Dermis microvascular lymphatic vessel endothelial cell (primary cell): Measurements from ENCODE around the gene RPA4. TPM values are rescaled to one million over a fixed set of nuclear protein-coding genes. Genes with fewer than 3 reads are reported as not detected.
"Not testable (repeated sequence)": the region's sequence is repeated elsewhere in the genome, so short reads cannot be mapped to it uniquely, and the experiment has no call there.

ENCODE experiments used
- DNase-seq, 2 donors: peaks; one replicate each; pipeline versions ENCODE4 v3.0.0 to v3.0.0-alpha.2; 2010; ENCODE audit warnings: low read depth in 2 of 2
- total RNA-seq: library from RNA; depleted of rRNA; stranded (reverse); fragments of >200 nt; gene quantifications from 2 replicates; pipeline ENCODE4 v1.2.1, GENCODE V29; 2014

RPA4 gene, protein sequence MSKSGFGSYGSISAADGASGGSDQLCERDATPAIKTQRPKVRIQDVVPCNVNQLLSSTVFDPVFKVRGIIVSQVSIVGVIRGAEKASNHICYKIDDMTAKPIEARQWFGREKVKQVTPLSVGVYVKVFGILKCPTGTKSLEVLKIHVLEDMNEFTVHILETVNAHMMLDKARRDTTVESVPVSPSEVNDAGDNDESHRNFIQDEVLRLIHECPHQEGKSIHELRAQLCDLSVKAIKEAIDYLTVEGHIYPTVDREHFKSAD
- total RNA-seq: 0.89 and 0.90 TPM in 2 replicates

DNA sequence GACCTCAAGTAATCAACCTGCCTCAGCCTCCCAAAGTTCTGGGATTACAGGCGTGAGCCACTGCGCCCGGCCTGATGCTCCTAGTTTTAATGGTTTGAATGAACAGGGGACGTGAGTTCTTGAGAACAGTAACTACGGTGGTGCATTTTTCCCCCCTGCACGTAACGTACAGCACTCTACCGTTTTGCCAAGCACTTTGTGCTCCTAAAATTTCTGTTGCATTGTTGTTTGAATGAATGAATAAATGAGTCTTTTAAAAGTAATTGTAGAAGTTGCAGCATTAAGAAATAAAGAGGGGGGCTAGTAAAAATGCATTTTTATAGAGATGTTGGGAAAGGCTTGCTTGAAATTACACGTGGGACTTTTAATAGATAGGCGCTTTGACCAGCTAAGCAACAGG, at the start of gene RPA4:
TSS of gene RPA4 (plus strand) at position 301 of the 400 bp plus-strand sequence. CDS start 403 bp downstream, outside the sequence.
- DNase-seq: no peak

DNA sequence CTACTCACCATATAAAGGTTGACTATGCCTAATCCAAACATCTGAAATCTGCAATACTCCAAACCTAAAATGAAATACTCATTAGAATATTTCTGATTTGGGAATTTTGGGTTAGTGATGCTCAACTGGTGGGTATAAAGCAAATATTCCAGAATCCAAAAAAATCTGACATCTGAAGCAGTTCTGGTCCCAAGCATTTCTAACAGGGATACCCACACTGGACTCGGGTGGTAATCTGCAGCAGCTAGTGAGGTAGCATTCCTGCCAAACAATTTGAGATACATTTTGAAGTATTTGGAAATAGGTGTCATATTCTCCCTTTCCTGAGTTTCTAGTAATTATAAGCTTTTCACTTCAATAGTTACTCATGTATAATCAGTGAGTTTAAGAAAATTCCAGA, 49.6 kb upstream of the RPA4 start:
- no peak for DNase-seq

DNA sequence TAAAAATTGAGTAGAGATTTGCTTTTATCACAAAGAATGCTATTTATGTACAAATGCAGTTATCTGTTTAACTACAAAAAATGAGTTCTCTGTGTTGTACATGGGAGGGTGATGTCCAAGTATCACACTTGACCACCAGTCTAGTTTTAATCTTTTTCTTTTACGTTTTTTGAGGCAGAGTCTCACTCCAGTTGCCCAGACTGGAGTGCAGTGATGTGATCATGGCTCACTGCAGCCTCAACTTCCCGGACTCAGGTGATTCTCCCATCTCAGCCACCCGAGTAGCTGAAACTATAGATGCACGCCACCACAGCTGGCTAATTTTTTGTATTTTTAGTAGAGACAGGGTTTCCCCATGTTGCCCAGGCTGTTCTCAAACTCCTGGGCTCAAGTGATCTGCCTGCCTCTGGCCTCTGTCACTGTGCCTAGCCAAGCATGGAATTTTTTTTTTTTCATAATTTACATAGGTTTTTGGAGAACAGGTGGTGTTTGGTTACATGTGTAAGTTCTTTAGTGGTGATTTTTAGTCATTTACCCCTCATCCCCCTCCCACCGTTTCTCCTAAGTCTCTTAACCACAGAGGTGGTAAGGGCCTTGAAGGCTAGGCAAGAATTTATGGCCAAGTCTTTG, 47.9 kb upstream of the RPA4 start:
- no peak for DNase-seq

DNA sequence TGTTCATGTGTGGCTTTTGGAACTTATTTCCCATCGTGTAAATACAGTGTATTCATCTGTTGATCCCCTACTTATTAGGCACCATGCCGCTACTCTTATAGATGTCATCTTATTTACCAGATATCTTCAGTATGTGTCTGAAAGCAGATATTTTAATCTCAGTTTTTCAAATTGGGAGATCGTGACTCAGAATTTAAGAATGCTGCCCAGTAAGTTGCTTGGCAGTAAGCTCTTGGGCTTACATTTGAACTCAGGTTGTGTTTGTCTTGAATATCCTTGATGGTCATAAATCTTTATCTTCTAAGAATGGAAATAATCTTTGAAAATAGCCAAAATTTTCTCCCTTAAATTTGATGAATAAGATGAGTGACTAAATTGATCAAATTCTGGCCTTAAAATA, 45.9 kb upstream of the RPA4 start:
- no peak for DNase-seq

DNA sequence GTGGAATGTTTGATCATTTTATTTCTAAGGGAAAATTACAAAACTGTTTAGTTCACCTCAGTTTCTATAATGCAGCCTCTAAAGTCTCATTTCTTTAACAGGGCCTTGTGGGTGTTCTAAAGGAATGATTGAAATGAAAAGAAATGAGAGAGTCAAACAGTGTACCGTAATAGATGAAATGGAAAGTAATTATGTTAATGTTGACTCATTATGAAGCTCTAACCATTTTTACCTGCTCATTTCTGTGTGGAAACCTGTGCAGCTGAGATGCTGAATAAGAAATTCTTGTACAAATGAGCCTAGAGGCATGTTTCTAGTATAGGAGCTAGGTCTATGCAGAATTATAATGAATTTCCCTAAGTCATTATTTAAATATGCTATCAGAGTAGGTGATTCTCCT, 45.2 kb upstream of the RPA4 start:
- no peak for DNase-seq

DNA sequence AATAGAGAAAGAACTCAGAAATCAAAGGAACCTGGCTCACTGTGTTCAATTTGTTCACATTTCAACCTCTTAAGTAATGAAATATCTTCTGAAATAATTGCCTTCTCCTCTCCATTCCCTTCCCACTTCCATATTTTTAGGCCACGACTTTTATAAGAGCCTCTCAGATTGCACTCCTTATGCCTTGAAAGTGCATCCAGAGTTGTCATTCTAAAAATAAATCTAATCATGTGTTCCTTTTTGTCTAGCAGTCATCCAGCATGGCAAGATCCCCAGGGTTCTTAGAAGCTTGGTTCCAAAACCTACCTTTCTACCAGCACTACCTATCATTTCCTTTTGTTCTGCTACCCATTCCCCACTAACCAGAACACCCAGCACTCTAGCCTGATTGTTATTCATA, 42.4 kb upstream of the RPA4 start:
- no peak for DNase-seq

DNA sequence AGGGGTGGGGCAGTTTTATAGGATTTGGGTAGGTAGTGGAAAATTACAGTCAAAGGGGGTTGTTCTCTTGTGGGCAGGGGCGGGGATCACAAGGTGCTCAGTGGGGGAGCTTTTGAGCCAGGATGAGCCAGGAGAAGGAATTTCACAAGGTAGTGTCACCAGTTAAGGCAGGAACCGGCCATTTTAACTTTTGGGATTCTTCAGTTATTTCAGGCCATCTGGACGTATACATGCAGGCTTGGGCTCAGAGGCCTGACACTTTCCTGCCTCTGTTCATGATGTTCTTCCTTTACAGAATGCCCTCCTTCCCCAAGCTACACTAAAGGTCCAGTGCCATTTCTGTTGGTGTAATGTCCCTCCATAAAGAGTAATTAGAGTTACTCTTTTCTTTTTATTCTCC, 41.8 kb upstream of the RPA4 start:
- DNase-seq: not testable (repeated sequence)

DNA sequence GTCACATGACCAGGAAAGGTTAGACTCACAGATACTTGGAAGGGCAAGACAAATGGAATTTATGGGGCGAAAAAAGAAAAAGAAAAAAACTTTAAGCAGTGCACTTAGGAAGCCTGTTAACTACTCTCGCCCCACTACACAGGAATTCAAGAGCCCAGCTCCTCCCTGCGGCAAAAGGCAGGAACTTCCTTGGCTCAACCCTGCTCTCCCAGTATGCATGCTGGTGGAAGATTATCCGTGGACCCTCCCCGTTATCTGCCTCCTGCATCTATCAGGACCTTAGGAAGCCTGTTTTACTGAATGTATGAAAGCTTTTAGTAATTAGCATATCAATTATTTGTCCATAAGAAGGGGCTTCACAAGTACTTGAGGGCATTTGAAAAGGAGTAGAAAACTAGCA, 40.1 kb upstream of the RPA4 start:
- no peak for DNase-seq

DNA sequence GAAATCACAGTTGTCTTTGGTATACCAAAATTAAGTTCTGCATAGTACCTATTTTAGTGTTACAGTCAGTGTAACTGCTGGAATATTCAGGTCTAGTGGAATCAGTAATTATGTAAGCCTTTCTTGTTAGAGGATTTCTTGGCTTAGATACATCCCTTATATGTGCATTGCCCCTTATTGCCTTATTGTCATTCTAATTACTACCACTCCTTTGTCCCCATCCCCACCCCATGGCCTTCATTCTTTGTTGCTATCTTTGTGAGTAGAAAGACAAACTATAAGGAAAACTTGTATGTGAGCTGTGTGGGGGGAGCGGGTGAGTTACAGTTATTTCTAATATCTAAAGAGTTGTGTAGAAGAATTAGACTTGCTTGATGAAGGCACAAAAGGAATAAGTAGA, 36.9 kb upstream of the RPA4 start:
- DNase-seq: no peak

DNA sequence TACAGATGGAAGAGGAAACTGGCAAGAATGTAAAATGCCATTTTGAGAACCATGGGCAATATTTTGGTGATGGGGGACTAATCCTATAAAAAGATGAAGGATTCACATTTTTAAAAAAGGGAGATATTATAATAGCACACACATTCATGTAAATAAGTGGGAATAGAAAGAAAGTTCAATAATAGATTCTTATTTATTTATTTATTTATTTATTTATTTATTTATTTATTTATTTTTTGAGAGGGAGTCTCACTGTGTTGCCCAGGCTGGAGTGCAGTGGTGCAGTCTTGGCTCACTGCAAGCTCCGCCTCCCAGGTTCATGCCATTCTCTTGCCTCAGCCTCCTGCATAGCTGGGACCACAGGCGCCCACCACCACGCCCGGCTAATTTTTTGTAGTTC, 24.3 kb upstream of the RPA4 start:
- not testable (repeated sequence) for DNase-seq

DNA sequence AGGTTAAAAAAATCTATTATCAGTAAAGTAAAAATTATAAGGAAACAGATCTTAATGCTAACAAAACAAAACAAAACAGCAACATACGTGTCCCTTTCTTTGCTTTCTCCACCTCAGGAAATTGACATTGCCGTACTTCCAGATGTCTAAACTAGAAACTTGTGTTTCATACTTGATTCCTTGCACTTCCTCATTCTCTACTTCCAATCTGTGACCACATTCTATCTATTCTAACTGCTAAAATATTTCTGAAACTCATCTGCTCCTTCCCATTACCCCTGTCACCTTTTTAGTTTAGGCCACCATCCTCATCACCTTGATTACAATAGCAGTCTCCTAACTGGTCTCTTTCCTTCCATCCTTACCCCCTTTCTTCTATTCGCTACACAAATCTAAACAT, 22.5 kb upstream of the RPA4 start:
- DNase-seq: no peak

DNA sequence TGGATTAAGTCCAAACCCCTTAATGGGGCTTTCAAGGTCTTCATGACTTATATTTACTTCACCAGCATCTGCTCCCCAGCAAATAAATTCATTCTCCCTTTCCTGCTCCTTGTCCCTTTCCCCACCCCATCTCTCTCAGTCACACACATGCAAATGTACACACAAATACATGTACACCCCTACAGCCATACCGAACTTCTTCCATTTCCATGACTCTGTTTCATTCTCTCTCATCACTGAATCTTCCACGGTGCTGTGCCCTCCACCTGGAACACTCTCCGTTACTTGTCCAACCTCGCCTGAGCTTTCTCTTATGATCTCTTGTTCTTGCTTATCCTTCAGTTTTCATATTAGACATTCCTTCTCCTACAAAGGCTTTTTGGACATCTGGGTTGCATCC, 22.0 kb upstream of the RPA4 start:
- DNase-seq: no peak

DNA sequence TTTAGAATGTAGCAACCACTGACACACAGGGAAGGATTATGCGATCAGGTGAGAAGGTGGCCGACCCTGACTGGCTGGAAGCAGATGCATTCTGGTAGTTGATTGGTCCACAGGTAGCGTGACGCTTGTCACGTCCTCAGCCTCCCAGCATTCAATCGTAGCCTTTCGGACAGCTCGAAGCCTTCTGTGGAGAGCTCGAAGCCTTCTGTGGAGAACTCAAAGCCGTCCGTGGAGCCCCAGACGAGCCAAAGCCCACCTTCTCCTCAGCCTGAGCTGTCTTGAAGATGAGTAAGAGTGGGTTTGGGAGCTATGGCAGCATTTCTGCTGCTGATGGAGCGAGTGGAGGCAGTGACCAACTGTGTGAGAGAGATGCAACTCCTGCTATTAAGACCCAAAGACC, 319 bp downstream of the RPA4 start:
- no peak for DNase-seq

DNA sequence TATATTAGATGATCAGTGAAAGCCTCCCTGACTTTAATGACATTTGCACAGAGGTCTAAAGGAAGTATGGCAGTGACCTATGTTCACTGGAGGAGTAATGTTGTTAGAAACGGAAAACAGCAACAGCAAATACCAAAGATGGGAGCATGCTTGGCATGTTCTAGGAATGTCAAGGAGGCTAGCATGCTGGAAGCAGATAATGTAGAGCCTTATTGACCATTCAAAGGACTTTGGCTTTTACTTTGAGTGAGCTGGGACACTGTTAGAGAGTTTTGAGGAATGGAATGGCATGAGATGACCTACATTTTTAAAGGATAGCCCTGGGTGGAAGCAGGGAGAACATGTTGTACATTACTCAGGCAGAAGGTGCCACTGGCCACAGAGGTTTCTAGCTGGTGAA, 6.0 kb downstream of the RPA4 start:
- peak in 1 of 2 donors; percentile 4 for DNase-seq

DNA sequence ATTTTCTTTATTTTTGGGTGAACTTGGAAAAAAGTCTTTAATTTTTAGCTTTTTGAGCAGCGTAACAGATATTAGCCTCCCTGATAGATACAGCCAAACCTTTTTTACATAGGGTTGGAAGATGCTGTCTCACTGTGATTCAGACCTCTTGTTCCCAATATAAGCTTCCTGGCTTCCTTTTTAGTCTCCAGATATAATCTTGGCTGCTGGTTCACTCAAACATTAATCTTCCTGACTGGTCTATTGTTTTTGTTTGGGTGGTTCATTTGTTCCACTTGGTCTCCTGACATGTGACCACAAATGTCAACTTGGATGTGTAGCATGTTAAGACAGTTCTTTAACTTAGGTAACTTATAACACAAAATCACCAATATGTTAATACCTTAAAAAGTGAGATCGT, 23.0 kb downstream of the RPA4 start:
- peak; percentile 23 to 85 for DNase-seq

DNA sequence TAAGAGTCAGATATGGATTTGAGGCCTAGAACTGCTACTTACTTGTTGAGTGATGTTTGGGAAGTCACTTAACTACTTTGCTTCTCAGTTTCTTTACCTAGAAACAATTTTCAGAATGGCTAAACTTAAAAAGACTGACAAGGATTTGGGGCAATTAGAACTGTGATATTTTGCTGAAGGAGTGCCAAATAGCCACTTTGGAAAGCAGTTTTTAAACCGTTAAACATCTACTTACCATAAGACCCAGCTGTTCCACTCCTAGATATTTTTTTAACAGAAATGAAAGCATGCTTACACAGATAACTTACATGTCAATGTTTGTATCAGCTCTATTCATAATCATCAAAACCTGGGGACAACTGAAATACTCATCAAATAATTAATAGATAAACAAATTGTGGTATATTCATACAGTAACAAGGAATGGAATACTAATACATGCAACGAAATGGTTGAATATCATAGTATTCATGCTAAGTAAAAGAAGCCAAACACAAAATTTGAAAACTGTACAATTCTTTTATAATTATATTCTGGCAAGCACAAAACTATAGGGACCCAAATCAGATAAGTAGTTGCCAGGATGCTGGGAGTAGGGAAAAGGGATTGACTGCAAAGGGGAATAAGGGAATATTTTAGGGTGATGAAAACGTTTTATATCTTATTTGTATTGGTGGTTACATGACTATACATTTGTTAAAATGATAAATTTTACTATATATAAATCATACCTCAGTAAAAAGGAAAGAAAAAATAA, 24.0 kb downstream of the RPA4 start:
- no peak for DNase-seq

DNA sequence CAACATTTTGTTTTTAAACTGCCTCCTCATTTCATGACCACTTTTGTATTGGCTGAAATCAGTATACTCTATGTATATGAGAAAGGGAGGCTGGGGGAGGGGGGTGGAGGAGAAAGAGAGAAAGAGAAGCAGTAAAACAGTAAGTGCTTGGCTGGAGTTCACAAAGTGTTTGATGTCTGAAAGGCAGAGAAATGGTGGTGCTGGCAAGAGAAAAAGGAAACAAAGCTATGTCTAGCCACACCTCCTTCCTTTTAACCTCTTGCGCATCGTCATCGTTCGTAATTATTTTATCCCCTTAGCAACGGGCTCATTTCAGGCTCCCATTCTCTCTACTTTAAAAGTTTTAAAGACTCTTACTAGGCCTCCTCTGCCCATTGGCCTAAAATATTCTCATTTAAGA, 25.6 kb downstream of the RPA4 start:
- DNase-seq: peak in 1 of 2 donors; percentile 64

DNA sequence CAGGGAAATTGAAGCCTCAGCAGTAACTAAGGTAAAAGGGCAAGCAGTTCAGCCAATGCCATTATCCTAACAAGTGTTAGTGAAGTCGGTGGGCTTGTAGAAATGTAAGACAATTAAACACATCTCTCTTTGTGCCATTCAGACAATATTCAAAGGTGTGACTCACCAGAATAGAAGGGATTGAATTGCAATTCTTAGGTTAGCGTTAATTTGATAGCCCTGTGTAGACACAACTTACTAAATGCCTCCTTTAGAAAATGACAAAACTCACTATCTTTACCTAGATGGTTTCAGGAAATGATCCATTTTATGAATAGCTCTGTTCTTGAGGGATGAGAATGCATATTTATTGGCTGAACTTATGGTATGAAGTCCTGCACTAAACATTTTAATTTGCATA, 35.2 kb downstream of the RPA4 start:
- no peak for DNase-seq

DNA sequence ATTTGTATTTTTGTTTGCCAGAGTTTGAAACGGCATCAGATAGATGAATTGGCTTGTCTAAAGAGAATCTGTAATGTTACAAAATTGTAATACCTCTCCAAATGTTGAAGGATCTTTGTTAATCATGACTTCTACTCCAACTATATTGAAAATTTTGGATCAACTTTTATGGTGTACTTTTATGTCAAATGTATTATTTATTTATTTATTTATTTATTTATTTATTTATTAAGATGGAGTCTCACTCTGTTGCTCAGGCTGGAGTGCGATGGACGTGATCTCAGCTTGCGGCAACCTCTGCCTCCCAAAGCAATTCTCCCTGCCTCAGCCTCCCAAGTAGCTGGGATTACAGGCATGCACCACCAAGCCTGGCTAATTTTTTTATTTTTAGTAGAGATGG, 36.0 kb downstream of the RPA4 start:
- no peak for DNase-seq

DNA sequence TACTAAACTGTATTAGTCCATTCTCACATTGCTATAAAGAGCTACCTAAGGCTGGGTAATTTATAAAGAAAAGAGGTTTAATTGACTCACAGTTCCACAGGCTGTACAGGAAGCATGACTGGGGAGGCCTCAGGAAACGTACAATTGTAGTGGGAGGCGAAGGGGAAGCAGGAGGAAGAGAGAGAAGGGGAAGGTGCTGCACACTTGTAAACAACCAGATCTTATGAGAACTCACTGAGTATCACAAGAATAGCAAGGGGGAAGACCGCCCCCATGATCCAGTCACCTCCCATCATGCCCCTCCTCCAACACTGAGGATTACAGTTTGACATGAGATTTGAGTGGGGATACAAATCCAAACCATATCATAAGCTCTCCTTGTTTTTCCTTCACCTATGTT, 40.9 kb downstream of the RPA4 start:
- DNase-seq: peak in 1 of 2 donors; percentile 80

DNA sequence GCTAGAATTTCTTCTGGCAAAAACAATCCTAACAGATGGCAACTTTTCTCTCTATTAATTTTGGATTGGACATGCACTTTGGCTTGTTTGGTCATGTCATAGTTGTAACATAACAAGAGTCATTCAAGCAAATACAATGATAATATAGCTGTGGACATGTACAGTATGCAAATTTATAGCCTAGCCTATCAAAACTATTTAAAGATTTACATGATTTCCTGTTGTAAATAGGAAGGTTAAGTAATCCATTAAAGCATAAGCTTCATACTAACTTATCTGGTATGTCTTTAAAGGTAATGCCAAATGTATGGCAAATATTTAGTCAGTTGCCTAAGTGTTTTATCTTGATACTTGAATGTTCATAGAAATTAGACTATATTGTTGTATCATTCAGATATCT, 45.3 kb downstream of the RPA4 start:
- no peak for DNase-seq
